Upper lobe of left lung (tissue), 4 donors: ENCODE data around the gene DYDC1.

Source experiments
- CTCF ChIP-seq, 6 experiments: fragments of 450-650 bp in 4 of 6; fragments of 200-600 bp in 2 of 6; sonication (generic) in 2 of 6; IDR thresholded peaks; one replicate each; pipeline ENCODE4 v1.5.1; 2016 to 2019; ENCODE audit warnings: antibody characterized with exemption in 6 of 6
- POLR2A ChIP-seq, 4 donors: fragments of 450-650 bp; IDR thresholded peaks; one replicate each; pipeline ENCODE4 v1.5.1; 2016 to 2017; ENCODE audit warnings: antibody characterized with exemption in 4 of 4, mild to moderate bottlenecking in 2 of 4
- POLR2AphosphoS5 ChIP-seq, 2 donors: sonication (generic); formaldehyde crosslinking; IDR thresholded peaks; one replicate each; pipeline ENCODE4 v1.5.1; 2017; ENCODE audit warnings: antibody characterized with exemption in 2 of 2

- TF ChIP-seq POLR2AphosphoS5 (IDR thresholded peaks at IDR 0.05), result no peak
- no peak for TF ChIP-seq CTCF (IDR thresholded peaks at IDR 0.05)
- TF ChIP-seq POLR2A (IDR thresholded peaks at IDR 0.05), result no peak
These were observed 36.2 kb downstream of the DYDC1 start for GRCh38 chr10:80320377-80320776.
